NCI-H146 (cell line): ENCODE results near the gene TENM4.

Experiments used
- DNase-seq: peaks from one replicate; lab custom pipeline; 2025; lab: John Stamatoyannopoulos, UW

The TENM4 gene

DNA sequence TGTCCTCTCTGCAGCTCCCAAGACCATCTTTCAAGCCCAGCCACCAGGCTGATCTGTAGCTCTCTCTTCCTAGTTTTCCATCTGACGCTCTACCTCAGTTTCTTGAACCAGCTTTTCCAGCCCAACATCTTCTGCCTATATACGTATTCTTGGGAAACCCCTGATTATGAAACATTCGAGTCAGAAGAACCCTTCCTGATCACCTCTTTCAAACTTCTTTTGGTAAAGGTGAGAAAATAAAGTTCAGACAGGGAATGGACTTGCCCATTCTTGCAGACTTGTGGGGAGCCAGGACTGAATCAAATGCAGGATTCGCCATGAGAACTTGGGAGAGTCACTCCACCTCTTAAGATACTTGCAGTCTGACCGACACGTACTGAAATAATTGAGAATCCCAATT lies 696.6 kb downstream of the TENM4 start:
- DNase-seq, result no peak

DNA sequence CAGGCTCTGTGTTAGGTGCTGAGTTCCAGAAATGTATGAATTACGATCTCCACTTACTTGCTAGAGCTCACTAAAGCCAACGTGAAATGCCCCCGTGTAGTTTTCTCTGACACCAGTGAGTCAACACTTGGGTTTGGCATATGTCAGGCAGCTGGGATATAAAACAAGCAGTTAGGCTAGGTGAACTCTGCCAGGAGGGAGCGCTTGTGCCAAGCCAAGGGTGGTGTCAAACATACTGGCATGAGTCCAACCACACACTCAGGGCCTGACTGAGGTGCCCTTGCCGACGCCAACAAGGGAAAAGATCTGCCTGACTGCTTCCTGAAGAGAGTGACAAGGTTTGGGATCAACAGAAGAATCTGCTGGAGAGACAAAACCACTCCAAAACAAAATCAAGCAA lies 698.4 kb downstream of the TENM4 start:
- no peak for DNase-seq

DNA sequence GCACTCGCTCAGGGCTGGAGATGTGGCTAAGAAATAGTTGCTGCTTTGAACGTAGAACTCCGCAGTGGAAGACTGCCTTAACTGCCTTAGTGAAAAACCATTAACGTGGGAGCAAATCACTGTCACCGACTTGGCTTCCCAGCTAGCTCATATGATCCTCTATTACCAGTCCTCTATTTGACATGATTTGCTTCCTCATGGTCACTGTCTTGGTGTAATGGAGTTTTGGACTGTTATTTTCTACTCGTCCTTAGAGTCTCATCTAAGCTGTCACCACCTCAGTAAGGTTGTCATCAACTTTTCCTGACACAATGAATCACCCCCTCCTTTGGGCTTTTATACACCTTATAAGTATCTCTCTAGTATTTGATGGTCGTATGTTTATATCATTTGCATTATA lies 699.1 kb downstream of the TENM4 start:
- no peak for DNase-seq

DNA sequence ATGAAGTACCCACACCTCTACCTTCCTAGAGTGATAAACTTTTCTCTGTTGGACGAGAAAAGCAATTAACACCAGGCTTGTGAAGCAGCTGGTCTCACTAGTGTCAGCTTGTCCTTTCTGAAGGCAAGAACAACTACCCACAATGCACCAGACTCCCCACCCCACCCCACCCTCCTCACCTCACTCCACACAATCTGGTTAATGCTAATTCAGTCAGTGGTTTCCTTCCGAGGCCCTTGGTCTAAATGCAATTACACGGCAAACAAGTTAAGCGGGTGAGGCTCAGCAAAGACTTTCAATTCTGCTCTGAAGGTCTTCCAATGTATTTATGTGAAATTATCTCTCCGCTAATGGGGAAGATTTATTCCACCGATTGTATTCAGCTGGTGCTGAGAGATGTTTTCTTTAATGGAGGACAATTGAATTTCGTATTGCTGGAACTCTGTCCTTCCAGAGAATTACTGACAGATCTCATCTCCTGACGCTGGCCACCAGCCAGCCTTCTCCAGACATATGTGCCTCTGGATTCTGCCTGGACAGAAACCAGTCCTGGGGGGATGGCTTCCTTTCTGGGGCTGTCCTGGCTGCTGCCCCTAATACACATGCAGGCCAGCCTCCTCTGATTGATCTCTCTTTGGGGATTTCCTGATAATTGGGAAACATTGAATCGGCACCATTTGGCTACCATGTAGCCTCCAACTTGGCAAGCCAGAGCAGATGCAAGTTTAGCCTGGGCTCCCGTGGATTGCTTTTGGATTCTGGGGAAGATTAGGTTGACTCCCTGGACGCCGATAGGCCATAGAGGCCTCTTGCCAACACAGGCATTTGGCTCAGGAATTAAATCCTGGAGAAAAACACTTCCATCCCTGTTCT lies 700.4 kb downstream of the TENM4 start:
- DNase-seq, result no peak

DNA sequence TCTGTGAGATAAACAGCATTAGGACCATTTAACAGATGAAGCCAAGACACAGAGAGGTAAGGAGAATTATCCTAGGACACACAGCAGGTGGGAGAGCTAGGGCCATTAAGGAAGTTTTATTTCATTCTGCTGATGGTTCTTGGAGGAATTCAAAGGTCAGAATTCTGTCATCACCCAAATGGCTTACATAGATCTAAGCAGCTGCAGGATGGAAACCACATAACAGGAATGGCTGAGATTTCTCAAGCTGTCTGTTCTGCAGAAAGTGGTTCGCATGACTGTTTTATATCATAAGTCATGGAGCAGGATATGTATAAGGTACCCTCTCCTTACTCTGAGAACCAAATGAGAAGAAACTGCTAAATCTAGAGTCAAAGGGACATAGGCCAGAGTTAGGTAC lies 702.9 kb downstream of the TENM4 start:
- no peak for DNase-seq

DNA sequence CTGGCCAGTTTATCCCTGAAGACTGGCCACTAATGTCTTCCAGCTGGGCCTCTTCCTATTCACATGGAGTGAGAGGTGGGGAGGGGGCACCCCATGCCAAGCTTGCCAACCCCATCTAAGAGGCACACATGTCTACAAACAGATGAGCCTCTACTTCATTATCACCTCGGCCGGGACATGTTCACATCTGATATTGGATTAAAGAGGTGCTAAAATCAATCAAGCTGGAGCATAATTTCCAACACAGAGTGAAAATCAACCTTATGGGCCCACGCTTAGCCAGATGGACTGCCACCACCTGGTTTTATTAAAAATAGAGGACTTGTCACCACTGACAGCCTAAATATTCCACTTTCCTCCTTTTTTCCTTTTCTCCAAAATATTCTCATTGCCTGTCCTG lies 703.5 kb downstream of the TENM4 start:
- no peak for DNase-seq

DNA sequence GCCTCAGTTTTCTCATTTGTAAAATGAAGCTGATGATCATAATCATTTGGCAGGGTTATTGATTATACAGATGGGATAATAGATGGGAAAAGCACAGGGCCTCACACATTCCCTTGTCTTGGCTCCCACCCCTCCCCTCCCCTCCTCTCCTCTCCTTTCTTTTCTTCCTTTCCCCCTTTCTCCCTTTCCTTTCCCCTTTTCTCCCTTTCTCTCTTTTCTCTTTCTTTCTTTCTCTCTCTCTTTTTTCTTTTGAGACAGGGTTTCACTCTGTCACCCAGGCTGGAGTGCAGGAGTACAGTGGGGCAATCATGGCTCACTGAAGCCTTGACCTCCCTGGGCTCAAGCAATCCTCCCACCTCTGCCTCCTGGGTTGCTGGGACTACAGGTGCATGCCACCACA lies 705.1 kb downstream of the TENM4 start:
- DNase-seq, result no peak

DNA sequence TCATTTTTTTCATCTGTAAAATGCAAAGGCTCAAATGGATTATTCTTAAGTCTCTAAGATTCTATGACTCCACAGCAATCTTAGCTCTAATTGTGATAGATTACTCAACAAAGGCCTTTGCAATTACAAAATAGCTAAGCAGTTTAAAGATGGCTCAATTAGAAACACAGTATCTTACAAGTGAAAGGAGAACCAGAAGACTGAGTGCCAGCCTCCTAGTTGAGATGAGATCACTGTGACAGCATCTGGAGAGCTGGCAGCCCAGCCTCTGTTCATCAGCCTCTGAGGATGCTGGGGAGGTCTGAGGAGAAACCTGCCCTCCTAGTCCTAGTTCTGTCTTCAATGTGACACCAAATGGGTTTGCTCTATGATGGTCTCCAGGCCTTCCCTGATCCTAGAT lies 707.8 kb downstream of the TENM4 start:
- no peak for DNase-seq

DNA sequence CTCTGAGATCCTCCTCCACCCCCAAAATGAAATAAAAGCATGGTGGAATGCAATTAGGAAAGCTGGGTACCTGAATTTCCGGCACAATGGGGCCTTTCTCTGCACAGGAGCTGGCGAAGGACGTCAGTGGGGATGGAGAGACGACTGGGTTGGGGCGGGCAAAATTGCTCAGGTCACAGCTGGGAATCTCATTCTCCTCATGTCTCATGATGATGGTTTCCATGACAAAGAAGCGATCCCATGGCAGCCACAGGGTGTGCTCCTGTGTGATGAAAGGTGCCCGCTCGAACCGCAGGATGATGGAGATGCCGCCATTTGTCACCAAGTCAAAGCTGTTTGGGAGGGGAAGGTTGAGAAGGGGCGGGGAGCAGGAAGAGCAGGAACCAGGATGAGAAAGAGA lies 708.6 kb downstream of the TENM4 start:
- DNase-seq, result no peak

DNA sequence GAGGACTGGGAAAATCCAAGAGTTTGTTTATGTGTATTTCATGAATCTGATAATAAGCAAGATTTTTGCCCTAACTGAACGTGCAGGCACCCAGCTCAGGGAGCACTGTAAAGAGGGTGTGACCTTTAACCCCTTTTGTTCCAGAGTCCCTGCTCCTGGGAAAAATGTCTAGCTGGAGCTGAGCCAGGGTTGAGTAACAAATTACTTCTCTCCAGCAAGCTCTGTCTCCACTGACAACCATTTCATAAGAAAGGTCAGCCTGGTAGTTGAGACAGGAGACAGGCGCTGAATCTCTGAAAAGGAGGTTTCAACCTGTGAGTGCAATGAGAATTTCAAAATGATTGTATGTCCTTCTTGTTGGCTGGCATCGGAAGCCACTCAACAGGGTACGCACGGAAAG lies 709.8 kb downstream of the TENM4 start:
- DNase-seq, result peak; percentile 53

DNA sequence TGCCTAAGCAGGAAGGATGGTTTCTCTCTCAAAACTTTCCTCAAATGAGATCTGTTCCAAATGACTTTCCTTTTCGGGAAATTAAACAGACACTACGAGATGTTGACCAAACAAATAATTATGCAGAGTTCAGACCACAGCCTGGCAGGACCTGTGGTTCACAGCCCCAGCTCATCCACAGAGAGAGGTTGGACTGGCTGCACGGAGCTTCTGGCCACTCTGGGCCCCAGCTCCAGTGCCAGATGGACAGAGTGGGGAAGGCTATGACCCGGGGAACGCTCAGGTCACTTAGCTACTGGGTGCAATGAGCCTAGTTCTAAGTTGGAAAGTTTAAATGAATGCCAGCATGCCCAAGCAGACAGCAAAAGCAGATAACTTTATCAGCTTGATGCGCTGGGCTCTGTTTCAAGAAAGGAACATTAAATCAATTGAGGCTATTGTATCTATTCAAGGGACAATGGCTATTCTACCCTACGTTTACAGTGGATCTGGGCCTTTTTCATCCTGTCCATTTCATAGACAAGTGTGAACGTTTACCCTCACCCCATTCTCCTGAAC lies 710.5 kb downstream of the TENM4 start:
- no peak for DNase-seq

DNA sequence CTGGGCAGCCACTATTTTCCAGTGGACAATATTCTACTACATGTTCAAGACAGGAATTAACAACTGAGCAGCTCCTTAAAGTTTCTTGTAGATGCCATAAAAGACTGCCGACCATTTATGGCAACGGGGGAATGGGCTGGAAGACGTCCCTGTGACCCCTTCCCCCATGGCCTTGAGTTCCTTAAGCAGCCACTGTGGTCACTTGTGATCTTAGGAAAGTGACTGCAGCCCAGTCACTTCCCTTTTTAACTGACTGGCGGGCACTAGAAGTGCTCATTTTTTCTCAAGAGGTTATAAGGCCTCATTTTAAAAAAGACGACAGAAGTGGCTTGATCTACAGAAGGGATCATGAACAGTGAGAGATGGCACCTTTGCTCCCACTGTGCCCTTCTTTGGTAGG lies 713.0 kb downstream of the TENM4 start:
- DNase-seq, result no peak

DNA sequence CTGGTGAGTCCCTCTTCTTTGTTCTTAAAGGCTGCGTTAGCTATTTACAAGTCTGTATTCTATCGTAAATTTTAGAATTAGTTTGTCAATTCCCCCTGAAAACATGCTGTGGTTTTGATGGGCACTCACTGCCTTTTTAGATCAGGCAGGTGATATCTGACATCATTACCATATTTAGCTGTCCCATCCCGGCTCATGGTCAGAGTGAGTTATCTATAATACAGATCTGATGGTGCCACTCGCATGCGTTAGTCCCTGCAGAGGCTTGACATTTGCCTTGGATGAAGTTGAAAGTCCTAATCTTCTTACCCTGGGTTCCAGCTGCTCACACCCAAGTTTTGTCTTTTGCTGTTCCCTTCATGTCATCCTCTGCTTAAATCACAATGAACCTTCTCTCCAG lies 715.6 kb downstream of the TENM4 start:
- DNase-seq, result no peak

DNA sequence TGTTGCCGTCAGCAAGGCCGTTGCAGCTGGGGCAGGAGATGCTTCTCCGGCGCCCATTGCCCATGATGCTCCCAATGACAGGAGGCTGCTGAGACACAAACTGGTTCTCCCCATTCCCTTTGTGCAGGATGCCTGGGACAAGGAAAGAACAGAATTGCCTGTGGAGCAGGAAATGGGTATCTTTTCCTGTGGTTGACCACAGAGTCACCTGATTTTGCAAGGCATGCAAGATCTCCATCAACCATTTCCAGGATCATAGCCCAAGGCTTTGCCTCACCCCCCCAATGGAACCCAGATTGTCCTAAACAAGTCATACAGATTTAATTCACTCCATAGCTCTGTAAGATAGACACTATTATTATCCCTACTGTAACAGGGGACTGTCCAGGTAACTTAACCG lies 718.0 kb downstream of the TENM4 start:
- no peak for DNase-seq

DNA sequence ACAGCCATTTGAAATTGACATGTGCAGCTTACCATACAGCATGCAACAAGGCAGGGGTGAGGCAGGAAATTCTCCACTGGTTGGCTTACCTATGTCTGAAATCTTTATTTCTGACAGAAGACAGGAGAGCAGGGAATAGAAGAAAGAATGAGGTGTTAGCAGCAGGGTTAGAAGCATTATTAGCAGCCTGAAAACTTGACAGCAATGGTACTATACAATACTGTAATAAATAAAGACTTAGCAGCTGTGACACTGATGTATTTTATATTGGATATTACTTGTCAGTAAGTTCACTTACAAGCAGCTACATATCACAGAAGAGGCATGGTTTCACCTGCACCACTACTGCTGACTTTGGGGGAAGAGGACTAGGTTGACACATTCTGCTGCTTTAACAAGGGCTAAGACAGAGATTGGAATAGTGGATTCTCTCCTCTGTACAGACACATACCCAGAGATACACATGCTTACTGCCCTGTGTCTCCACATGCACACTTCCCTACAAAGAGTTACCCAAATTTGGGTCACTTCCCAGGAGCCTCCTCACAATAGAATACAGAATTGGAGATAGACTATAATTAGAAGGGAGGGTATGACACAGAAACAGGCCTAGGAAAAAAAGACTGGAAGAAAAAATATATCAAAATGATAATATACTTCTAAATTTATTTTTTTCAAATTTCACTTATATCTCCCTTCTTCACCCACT lies 720.4 kb downstream of the TENM4 start:
- DNase-seq, result no peak

DNA sequence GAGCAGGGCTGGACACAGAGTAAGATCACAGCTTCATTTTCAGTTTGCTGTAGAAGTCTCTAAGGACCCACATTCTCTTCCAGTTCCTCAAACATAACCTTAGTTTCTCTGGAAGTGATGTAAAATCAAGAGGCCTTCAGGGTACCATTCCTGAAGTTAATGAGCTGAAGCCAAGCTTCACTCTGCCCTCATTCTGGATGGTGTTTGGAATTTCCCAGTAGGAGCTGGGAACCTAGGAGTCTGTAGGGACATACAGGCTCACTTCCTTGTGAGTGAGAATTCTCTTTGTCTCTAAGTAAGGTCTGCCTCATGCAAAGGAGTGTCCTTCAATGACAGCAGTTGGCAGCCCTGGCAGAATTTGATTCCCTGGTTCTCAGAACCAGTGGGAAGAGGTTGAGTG lies 723.8 kb downstream of the TENM4 start:
- no peak for DNase-seq

DNA sequence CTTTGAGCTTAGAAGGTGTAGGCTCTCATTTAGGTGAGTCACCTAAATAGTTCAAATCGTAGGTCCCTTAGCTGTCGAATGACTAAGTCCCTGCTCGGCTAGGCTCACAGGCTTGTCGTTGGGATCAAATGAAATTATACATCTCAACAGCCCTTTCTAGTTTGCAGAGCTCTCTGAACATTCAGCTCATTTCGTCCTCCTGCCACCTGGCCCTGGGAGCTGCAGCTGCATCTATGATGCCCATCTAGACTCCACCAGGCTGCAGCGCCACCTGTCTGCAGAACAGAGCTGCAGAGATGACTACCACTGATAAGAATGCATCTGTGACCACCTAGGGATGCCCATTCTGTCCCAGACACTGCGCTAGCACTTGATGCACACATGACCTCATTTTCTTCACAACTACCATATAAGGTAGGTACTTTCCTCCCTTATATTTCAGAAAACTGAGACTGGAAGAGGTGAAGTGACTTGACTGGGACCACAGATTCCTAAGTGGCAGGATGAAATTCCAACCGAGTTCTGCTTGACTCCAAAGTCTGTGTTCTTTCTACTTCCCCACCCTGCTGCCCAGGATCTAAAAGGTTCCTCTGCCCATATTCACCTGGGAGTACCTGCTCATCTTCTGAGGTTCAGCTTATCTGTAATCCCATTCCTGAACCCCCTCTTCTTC lies 725.1 kb downstream of the TENM4 start:
- DNase-seq, result peak; percentile 92

DNA sequence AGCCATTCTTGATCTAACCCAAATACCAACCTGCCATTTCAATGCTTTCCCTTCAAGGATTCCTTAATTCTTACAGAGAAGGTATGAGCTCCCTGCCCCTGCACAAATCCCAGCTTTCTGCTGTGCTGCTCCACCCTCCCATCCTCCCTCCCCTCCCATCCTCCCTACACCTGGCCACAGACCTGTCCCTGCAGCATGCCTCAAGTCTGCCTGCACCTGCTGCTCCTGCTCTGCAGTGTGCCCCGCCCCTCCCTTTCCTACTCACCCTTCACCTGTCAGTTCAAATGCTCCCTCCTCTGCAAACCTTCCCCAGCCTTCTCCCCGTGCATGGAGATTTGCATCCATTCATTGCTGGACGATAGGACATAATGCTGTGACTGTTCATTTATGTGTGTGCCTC lies 726.3 kb downstream of the TENM4 start:
- DNase-seq, result peak; percentile 95

DNA sequence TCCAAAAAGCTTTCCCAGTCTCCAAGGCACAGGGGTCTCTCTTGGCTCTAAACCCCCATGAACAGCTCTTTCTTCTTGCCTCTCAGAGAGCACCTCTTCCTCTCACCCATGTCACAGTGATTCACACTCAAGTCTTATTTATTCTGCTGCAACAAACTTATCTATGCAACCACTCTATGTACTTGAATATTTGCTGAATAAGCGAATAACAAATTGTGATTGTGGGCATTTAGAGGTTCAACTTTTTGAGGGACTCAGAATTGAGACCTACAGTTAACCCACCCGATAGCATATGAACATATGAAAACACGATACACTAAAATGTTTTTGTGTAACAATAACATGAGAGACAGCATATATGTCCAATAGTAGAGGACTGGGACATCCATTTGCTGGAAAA lies 729.1 kb downstream of the TENM4 start:
- DNase-seq, result no peak

DNA sequence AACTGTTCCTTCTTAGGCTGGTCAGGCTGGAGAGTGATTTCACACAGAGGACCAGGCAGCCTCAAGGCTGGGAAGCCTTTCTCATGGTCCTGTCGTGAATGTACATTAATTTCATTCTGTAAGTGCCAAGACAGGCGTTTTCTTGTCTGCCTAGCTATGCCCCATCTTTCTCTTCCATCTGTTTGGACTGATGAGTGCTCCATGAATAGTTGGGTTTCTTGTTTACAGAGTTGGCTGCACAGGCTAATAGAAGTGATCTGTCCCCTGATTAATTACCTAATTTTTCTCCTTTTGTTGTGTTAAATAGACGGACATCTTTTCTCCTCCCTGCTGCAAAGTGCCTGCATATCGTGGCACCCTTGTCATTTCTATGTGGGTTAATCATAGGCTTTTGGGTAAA lies 730.4 kb downstream of the TENM4 start:
- no peak for DNase-seq

DNA sequence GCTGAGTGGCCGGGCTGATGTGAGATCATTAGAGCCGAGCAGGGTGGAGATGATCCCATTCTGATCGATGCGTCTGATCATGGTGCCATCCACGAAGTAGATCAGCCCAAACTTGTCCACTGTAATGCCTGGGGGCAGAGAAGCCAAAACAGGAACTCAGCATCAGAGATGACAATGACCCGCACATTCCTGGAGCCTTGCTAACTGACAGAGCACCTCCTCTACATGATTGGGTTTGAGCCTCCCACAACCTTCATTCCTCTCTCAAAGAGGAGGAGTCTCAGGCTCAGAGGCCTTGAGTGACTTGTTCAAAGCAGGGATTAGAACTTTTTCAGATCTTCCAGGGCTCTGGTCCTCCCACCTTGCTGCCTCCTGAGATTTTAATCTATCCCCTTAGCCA lies 732.4 kb downstream of the TENM4 start:
- DNase-seq, result no peak

DNA sequence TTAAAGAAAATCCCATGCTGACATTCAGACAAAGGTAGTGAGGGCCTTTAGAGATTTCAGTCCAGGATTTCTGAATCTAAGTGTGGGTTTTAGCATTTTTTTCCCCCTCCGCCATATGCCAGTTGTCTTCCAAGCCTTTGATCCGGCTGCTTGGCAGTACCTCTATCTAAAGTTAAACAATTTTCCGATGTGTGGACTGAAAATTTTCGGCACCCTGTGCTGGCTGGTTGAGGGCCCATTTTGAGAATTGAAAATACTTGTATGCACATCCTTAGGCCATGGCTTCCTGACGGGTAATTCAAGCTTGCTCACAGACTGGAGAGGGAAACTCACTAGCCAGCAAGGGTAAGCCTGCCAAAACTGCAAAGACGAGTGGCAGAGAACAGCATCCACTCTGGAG lies 734.3 kb downstream of the TENM4 start:
- no peak for DNase-seq

DNA sequence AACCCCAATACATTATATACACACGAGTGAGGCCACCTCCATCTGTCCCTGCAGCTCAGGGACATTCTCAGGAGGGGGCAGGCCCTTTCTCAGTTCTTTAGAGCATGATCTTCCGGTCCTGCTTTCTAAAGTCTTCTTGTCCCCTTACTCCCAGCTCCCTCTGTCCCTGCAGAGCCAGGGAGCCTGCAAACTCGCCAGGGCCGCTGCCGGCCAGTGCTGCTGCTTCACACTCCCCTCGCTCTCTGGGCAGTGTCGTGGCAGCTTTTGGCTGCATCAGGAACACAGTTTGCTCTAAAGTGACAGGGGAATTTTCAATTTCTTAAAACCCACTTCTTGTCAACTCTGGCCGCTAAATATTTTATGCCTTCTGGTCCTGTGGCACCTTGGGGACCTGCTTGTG lies 736.0 kb downstream of the TENM4 start:
- no peak for DNase-seq
